Ishikawa (cell line): ENCODE results near the gene NRG3.

Source experiments
- CEBPB ChIP-seq: IDR thresholded peaks from 2 replicates; pipeline ENCODE4 v1.6.1; 2012
- EGR1 ChIP-seq: IDR thresholded peaks from 2 replicates; pipeline ENCODE4 v1.6.1; 2012
- YY1 ChIP-seq: IDR thresholded peaks from 2 replicates; pipeline ENCODE4 v1.6.1; 2012; ENCODE audit warnings: low read depth
- ZBTB7A ChIP-seq: IDR thresholded peaks from 2 replicates; pipeline ENCODE4 v1.6.1; 2012; ENCODE audit warnings: low read depth

DNA sequence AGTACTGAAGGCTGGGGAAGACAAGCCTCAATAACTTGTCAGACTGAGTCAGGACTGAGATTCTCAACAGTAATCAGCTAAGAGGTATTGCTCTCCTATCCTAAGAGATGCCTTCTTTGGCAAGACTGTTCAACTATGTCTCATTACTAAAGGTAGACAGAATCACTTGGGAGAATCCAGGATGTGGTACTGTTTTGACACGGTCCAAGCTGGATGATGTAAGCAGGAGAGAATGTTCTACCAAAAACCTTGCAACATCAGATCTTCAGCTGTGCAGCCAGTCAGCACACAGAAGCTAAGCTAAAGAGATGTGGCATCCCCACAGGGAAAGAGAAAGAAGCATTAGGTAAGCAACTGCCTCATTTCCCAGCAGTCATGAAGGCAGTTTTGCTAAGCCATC, 391.4 kb downstream of the NRG3 start:
- TF ChIP-seq ZBTB7A = no peak
- TF ChIP-seq EGR1 = no peak
- TF ChIP-seq CEBPB = no peak
- TF ChIP-seq YY1 = no peak
